Measurements from ENCODE around the gene DHRSX. TPM values are rescaled to one million over a fixed set of nuclear protein-coding genes. Genes with fewer than 3 reads are reported as not detected.

DHRSX gene
- total RNA-seq, 4 donors from 2014 or later, result 8.2 to 35.7 (median 16.1) TPM

DNA sequence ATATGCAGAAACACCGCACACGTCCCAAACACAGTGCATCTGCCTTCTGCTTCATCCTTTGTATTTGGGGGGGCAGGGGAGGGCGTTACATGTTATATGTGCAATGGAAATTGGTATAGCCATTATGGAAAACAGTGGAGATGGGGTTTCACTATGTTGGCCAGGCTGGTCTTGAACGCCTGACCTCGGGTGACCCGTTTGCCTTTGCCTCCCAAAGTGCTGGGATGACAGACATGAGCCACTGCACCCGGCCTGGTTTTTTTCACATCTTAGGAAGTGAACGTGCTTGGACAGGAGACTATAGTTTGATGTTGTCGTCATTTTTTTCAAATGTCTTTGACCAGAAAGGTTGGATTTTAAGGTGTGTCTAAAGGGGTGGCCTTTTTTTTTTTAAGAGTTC lies 88.6 kb downstream of the DHRSX start:
- Histone ChIP-seq H3K4me1 (no peaks in the 10 kb centered on the region), H3K36me3 (peaks cover 13% of the 10 kb centered on the region), H3K4me3 (no peak overlapping the region), H3K27ac (no peak overlapping the region), H3K27me3 (no peaks in the 10 kb centered on the region), H3K9me3 (peaks cover 2% of the 10 kb centered on the region)
- TF ChIP-seq, protein P1, sequence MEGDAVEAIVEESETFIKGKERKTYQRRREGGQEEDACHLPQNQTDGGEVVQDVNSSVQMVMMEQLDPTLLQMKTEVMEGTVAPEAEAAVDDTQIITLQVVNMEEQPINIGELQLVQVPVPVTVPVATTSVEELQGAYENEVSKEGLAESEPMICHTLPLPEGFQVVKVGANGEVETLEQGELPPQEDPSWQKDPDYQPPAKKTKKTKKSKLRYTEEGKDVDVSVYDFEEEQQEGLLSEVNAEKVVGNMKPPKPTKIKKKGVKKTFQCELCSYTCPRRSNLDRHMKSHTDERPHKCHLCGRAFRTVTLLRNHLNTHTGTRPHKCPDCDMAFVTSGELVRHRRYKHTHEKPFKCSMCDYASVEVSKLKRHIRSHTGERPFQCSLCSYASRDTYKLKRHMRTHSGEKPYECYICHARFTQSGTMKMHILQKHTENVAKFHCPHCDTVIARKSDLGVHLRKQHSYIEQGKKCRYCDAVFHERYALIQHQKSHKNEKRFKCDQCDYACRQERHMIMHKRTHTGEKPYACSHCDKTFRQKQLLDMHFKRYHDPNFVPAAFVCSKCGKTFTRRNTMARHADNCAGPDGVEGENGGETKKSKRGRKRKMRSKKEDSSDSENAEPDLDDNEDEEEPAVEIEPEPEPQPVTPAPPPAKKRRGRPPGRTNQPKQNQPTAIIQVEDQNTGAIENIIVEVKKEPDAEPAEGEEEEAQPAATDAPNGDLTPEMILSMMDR (IDR thresholded peaks at IDR 0.05), result no peak
- TF ChIP-seq POLR2AphosphoS5 (IDR thresholded peaks at IDR 0.05), result no peak
- no peak for TF ChIP-seq EP300 (IDR thresholded peaks at IDR 0.05)
- no peak for TF ChIP-seq POLR2A (IDR thresholded peaks at IDR 0.05)
- DNase-seq (ENCODE audit: low spot score in 2 of 2), result peak in 1 of 2 donors; percentile 38
- WGBS, result 93% methylated on average over 9 of the region's 9 CpGs

DNA sequence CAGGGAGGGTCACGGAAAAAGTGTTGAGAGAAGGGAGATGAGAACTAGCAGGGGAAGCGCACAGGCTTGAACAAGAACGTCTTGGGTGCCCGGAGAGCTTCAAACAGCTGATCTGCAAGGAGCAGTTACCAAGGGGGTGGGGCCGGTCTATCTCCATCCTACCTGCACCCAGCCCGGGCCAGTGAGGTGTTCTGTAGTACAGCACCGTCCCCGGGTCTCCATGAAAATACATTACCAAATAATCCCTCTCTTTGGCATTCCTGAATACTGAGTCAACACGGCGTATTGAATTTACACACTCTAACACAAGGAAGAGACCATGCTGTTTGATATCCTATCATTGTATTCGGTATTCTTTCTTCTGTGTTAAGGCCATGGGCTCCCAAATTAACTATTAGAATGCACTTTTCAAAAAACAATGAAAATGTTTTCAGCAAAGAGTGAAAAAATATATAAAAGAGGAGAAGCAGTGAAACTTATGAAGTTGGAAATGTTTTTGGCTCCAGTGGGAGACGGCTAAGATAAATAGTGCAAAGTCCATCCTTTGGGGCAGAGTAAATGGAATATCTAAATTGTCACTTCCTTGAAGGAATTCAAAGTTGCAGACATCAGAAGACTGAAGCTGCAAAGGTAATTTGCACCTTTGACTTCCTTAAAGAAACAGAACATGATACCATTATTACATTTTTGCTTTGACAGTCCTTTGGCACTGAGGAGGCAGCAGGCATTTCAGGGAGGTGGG lies 90.3 kb downstream of the DHRSX start:
- WGBS, result 66% methylated on average over 12 of the region's 12 CpGs
- no peak overlapping the region for H3K27ac ChIP-seq
- H3K4me3 ChIP-seq, result no peak overlapping the region
- H3K27me3 ChIP-seq, result no peaks in the 10 kb centered on the region
- DNase-seq (ENCODE audit: low spot score in 2 of 2), result no peak
- no peaks in the 10 kb centered on the region for H3K4me1 ChIP-seq
- H3K36me3 ChIP-seq, result peaks cover 17% of the 10 kb centered on the region
- peaks cover 6% of the 10 kb centered on the region for H3K9me3 ChIP-seq
- TF ChIP-seq POLR2A (IDR thresholded peaks at IDR 0.05) (no peak), EP300 (IDR thresholded peaks at IDR 0.05) (no peak), POLR2AphosphoS5 (IDR thresholded peaks at IDR 0.05) (no peak)
- TF ChIP-seq, protein P1 (IDR thresholded peaks at IDR 0.05), result no peak

DNA sequence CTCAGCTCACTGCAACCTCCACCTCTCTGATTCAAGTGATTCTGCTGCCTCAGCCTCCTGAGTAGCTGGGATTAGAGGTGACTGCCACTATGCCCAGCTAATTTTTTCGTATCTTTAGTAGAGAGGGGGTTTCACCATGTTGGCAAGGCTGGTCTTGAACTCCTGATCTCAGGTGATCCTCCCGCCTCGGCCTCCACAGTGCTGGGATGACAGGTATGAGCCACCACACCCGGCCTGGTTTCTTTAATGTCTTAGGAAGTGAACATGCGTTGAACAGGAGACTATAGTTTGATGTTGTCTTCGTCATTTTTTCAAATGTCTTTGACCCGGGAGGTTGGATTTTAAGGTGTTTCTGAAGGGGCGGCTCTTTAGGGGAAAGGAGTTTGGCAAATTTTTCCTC lies 91.0 kb downstream of the DHRSX start:
- 86% methylated on average over 8 of the region's 8 CpGs for WGBS
- H3K4me1 ChIP-seq, result no peaks in the 10 kb centered on the region
- peaks cover 6% of the 10 kb centered on the region for H3K9me3 ChIP-seq
- H3K4me3 ChIP-seq, result no peak overlapping the region
- TF ChIP-seq POLR2AphosphoS5 (IDR thresholded peaks at IDR 0.05) (no peak), POLR2A (IDR thresholded peaks at IDR 0.05) (no peak), EP300 (IDR thresholded peaks at IDR 0.05) (no peak)
- TF ChIP-seq, protein P1 (IDR thresholded peaks at IDR 0.05), result no peak
- H3K27ac ChIP-seq, result no peak overlapping the region
- peak in 1 of 2 donors; percentile 41 for DNase-seq (ENCODE audit: low spot score in 2 of 2)
- H3K36me3 ChIP-seq, result peaks cover 17% of the 10 kb centered on the region
- no peaks in the 10 kb centered on the region for H3K27me3 ChIP-seq

DNA sequence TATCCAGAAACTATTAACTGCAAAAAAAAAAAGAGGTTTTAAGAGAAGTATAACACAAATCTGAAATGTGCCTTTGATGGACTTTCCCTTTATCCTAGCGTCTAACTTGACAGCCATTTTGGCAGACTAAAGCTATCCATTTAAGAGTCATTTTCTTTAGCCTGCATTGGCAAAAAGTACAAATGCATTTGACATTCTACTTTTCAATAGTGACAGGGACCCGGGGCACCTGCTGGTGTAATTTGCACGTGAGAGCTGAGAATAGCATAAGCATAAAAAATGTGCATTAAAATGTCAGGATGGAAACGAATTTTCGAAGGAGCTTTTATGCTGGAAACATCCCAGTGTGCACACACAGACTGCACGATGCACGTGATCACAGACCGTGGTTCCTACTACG lies 91.9 kb downstream of the DHRSX start:
- Histone ChIP-seq H3K9me3 (peaks cover 6% of the 10 kb centered on the region), H3K27ac (no peak overlapping the region), H3K4me3 (no peak overlapping the region), H3K27me3 (no peaks in the 10 kb centered on the region), H3K36me3 (peaks cover 17% of the 10 kb centered on the region), H3K4me1 (no peaks in the 10 kb centered on the region)
- 82% methylated on average over 9 of the region's 9 CpGs for WGBS
- TF ChIP-seq, protein P1 (IDR thresholded peaks at IDR 0.05), result no peak
- TF ChIP-seq EP300 (IDR thresholded peaks at IDR 0.05), result no peak
- TF ChIP-seq POLR2A (IDR thresholded peaks at IDR 0.05), result no peak
- no peak for TF ChIP-seq POLR2AphosphoS5 (IDR thresholded peaks at IDR 0.05)
- DNase-seq (ENCODE audit: low spot score in 2 of 2), result peak in 1 of 2 donors; percentile 6

DNA sequence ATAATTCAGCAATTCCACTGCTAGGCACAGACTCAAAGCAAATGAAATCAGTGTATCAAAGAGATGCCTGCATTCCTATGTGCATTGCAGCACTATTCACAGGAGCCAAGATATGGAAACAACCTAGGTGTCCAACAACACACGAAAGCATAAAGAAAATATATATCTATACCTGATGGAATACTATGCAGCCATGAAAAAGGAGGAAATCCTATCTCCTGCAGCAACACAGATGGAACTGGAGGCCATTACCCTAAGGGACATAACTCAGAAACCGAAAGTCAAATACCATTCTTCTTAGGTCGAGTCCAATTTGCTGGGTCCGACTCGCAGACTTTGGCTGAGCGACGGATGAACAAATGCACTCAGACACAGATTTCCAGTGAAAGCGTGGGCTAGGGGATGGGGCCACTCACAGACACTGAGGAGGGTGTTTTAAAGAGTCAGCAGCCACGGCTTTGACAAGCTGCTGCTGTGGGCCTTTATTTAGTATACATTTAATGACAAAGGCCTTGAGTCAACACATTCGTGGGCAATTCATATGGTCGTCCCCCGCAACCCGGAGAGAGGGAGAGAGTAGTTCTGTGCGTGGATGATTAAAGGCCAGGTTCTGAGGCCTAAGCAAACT lies 93.8 kb downstream of the DHRSX start:
- no peak for DNase-seq (ENCODE audit: low spot score in 2 of 2)
- H3K36me3 ChIP-seq, result peaks cover 17% of the 10 kb centered on the region
- WGBS, result 97% methylated on average over 14 of the region's 14 CpGs
- H3K27me3 ChIP-seq, result no peaks in the 10 kb centered on the region
- no peak overlapping the region for H3K4me3 ChIP-seq
- peaks cover 5% of the 10 kb centered on the region for H3K4me1 ChIP-seq
- H3K9me3 ChIP-seq, result peaks cover 6% of the 10 kb centered on the region
- H3K27ac ChIP-seq, result no peak overlapping the region
- TF ChIP-seq EP300 (IDR thresholded peaks at IDR 0.05) (no peak), POLR2A (IDR thresholded peaks at IDR 0.05) (no peak), POLR2AphosphoS5 (IDR thresholded peaks at IDR 0.05) (no peak)
- TF ChIP-seq, protein P1 (IDR thresholded peaks at IDR 0.05), result no peak
